Right lobe of liver (tissue), 4 donors: Measurements from ENCODE around the gene RAD17.

Experiments used
- POLR2A ChIP-seq: fragments of 450-650 bp; IDR thresholded peaks from one replicate; pipeline ENCODE4 v1.6.1; 2017; ENCODE audit warnings: antibody characterized with exemption, mild to moderate bottlenecking
- TF ChIP-seq, protein P1 (sequence below), 4 donors: fragments of 200-600 bp in 3 of 4; fragments of 450-650 bp in 1 of 4; IDR thresholded peaks; one replicate each; pipeline versions ENCODE4 v1.5.1 to v1.8.0; 2016 to 2022; ENCODE audit warnings: antibody characterized with exemption in 4 of 4, mild to moderate bottlenecking in 2 of 4
- donor health status: DM: no; HTN: no; CAD: no.
- donor health status: DM: no; HTN: no; CAD: no.
- donor health status: DM: no; HTN: yes; CAD: no.

DNA sequence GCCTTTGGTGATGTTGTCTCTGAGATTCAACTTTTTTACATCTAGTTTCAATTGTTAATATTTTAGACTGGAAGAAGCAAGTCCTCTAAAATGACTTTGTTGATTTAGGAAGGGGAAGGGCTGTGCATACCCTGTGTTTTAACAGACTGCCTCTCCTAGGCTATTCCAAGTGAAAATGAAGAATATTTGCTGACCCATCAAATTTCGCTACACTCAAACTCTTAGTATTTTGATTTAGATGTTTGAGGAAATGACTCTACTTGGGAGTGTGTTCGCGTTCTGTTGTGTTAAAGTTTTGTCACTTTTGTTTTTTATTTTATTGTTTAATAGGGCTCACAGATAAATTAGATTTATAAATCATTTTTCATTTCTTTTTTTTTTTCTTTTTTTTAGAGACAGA lies 48.9 kb downstream of the RAD17 start:
- TF ChIP-seq, protein P1, sequence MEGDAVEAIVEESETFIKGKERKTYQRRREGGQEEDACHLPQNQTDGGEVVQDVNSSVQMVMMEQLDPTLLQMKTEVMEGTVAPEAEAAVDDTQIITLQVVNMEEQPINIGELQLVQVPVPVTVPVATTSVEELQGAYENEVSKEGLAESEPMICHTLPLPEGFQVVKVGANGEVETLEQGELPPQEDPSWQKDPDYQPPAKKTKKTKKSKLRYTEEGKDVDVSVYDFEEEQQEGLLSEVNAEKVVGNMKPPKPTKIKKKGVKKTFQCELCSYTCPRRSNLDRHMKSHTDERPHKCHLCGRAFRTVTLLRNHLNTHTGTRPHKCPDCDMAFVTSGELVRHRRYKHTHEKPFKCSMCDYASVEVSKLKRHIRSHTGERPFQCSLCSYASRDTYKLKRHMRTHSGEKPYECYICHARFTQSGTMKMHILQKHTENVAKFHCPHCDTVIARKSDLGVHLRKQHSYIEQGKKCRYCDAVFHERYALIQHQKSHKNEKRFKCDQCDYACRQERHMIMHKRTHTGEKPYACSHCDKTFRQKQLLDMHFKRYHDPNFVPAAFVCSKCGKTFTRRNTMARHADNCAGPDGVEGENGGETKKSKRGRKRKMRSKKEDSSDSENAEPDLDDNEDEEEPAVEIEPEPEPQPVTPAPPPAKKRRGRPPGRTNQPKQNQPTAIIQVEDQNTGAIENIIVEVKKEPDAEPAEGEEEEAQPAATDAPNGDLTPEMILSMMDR (IDR thresholded peaks at IDR 0.05), result no peak
- no peak for TF ChIP-seq POLR2A
